HG02588 (cell line): ENCODE results near the gene IQCH.

Source experiments
- ATAC-seq: cut with Tn5 transposase; IDR thresholded peaks from one replicate; pipeline ENCODE4 v1.9.1; 2021; ENCODE audit warnings: mild to moderate bottlenecking, moderate library complexity; ENCODE audit not compliant: unreplicated experiment

IQCH gene

GRCh38 chr15:67386947-67387346 is 132.4 kb downstream of the IQCH start:
- no peak for ATAC-seq

GRCh38 chr15:67389975-67390374 is 135.4 kb downstream of the IQCH start:
- no peak for ATAC-seq

DNA sequence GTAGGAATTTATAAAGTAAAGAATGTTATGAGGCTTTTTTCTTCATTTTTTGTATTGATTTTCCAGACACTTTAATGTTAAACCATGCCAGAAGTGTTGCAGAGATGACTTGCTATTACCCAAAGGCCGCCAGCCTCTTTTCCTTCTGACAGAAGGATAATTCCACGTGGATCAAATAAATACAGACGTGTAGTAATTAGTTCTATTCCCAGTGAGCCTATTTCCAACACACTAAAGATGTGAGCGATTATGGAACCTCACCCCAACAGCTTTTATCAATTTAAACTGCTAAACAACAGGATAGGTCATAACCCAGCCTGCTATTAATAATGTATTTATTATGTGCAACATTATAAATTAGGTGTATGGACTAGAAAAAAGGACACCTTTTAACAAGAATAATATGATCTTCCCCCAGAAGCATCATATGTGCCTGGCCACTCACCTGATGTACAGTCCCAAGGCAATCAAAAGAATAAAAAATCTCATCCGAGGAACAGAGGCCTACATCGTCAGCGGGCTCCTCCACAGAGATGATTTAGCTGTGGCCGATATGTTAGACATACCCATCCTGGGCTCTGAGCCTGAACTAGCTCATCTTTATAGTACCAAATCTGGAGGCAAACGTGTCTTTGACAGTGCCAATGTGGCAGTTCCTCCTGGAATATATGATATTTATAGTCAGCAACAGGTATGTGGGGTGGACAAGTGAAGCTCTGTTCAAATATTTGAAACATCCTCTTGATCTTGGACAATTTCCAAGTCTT is 140.5 kb downstream of the IQCH start:
- ATAC-seq, result no peak

GRCh38 chr15:67396114-67396513 is 141.5 kb downstream of the IQCH start:
- ATAC-seq, result no peak

DNA sequence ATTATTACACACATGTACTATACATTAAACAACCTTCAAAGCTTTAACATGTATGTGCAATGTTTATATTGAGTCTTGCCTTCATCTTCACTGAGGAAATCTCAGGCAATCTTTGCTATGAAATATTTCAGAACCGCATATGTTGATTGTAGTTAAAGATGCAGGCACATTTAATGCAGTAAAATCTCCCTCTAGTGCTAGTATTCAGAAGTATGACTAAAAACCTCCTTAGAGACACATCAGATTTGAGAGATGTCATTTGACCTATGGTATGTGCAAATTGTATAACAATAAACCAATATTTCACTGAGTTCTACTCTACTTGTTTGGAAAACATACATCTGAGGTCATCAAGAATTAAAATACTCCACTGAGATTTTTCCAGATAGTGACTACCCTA is 142.6 kb downstream of the IQCH start:
- no peak for ATAC-seq

DNA sequence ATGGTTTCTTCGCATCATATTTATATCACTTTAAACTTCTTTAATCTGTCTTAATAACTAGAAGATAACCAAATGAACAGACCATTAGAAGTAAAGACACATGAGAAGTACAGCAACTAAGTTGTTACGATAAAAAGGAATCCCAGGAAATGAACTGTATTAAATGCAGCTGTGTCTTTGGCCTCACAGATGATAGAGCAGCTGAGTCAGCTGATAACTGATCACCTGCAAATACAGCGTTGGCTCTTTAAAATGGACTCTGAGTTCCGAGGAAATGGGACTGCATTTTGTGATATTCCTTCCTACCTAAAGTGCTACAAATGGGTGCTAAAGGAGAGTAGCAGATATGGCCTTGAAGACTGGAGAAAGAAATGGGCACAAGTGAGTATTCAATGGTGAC is 145.3 kb downstream of the IQCH start:
- no peak for ATAC-seq

- ATAC-seq, result no peak
Observed at GRCh38 chr15:67400890-67401289, 146.3 kb downstream of the IQCH start.

DNA sequence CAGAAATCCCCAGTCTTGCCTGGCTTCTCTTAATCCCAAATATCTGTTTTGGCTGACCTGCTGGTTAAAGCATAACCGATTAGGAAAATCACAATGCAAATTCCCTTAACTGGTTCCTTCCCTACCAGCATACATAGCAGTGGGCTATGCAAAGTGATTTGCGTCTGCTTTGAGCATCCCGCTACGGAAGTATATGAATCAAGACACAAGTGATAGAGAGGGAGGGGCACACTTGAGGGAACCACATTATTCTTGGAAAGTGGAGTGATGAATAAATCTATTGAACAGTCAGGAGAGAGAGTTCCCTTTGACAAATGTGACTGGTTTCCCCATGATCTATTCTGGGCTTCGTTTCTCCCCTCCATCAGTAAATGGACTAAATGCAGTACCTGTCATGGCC is 146.8 kb downstream of the IQCH start:
- ATAC-seq, result no peak

- no peak for ATAC-seq
Observed at GRCh38 chr15:67403428-67404154, 149.0 kb downstream of the IQCH start.

DNA sequence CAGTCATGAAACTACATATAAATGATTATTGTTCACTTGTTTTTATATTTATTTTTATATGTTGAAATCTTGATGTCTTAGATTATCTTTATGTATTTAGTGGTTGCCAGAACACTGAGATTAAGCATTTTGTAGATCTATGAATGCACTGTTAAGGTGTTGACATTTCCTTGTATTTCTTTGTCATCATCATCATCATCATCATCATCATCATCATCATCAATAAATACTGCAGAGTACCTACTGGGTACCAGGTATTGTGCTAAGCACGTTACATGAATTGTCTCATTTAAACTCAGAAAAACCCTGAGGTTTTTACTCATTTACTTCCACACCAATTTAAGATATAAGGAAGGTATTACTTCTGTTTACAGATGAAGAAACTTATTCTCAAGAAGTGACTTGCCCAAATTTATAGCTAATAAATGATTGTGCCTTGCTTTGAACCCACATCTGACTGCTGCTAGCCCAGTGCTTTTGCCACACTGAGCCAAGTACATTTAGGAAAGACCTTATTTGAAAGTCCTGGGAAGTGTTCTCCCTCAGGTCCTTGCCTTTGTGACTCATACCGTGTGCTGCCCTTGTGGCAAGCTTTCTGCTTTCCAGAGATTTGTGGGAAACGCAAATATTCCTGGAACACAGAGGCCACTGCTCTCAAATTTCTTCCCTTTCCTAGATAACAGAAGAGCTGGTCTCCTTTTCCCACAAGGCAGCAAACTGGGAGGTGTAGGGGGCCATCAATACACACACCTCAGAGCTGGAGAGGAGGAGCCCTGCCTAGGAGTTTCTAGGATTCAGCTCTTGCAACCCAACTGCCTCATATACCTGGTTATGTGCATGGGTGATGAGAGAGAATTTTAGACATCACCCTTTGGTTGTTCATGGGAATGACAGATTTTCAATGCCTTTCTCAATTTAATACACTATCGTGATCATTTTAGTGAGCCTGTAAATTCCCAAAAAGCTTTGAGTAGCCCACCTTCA is 150.9 kb downstream of the IQCH start:
- no peak for ATAC-seq

DNA sequence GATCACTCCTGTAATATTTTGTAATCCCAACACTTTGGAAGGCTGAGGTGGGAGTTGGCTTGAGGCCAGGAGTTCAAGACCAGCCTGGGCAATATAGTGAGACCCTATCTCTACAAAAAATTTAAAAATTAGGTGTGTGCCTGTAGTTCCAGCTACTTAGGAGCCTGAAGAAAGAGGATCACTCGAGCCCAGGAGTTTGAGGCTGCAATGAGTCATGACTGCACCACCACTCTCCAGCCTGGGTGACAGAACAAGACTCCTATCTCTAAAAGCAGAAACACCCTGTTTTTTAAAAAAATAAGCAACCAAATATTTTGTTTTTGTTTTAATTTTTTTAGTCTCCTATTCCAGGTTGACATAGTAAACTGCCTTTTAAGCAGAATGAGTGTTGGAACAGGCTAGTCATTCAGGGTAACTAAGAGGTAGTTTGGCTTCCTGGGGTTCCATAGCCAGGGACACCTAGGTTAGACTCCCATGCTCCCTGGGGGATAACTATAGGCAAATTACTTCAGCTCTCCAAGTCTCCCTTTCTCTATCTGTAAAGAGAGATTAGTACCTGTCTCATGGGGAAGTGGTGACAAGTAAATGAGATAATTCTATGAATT is 151.8 kb downstream of the IQCH start:
- ATAC-seq, result no peak

GRCh38 chr15:67407786-67408185 is 153.2 kb downstream of the IQCH start:
- no peak for ATAC-seq

DNA sequence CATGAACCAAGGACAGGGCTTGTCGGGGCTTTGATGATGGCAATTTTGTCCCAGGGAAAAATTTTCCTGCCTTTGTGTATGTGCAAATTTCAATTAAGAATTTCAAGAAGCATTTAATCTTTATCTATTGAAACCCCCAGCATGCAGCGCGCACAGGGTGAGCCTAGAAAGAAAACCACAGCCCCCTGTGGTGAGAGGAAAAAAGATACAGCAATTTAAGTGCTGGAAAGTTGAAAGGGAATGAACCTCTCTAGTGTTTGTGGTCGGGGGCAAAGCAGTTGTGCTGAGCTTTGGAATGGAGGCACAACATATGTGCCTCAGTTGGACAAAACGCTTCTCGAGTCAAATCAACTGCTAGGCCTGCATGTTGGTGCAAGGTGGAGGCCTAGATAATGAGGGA is 154.6 kb downstream of the IQCH start:
- no peak for ATAC-seq

DNA sequence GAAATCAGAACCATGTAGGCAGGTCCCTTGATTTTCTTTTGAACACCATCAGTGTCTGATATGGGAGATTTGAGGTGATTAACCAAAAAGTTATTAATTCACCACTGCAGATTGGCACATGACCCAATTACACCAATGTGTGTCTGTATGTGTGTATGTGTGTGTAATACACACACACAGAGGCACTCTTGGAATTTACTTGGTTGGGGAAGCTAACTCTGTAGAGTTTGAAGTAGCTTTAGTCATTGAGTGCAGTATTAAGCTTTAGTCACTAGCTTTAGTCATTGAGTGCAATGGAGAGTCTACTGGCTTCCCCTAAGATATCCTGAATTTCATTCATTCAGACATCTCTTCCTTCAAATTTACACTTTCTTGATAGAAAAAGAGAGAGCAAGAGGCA is 156.9 kb downstream of the IQCH start:
- ATAC-seq, result no peak

- ATAC-seq, result no peak
Observed at GRCh38 chr15:67413770-67414390, 159.3 kb downstream of the IQCH start.

DNA sequence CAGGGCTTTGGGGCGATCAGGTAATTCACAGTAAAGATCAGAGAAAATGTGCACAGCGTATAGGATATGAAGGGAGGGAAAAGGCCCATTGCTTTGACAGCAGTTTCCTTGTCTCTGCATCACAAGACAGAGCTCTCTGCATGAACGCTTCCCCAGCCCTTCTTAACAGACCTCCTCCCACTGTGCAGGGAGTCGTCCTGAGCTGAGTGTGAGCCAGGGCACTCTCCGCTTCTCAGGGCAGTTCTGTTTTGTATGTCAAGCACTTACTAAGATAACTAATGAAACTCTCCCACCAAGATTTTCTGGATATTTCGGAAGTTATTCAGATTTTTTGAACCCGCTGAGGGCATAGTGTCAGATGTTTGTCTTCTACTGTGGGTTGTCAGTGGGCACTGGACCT is 160.6 kb downstream of the IQCH start:
- ATAC-seq, result no peak

- no peak for ATAC-seq
Observed at GRCh38 chr15:67416891-67417290, 162.3 kb downstream of the IQCH start.

GRCh38 chr15:67419705-67420104 is 165.1 kb downstream of the IQCH start:
- ATAC-seq, result no peak

GRCh38 chr15:67420137-67420536 is 165.6 kb downstream of the IQCH start:
- ATAC-seq, result no peak

- no peak for ATAC-seq
Observed at GRCh38 chr15:67421105-67421504, 166.5 kb downstream of the IQCH start.
